ENCODE results near the gene FKBP4. TPM values are rescaled to one million over a fixed set of nuclear protein-coding genes. Genes with fewer than 3 reads are reported as not detected.

FKBP4 gene
- polyA plus RNA-seq, 1 donor (not counting 4 experiments of a cell fraction or from before 2014, with no cell fraction given) = 80.8 TPM

- Histone ChIP-seq H4K20me1 (ENCODE audit: control insufficient read depth, extremely low read depth, insufficient read depth, low read length) (no peaks in the 10 kb centered on the region), H2AFZ (ENCODE audit: control insufficient read depth, low read length) (no peak overlapping the region), H3K79me2 (ENCODE audit: control insufficient read depth, insufficient read depth, low read length) (peaks cover 1% of the 10 kb centered on the region), H3K9ac (ENCODE audit: control insufficient read depth, extremely low read depth, insufficient read depth, low read length) (no peak overlapping the region), H3K4me1 (ENCODE audit: control insufficient read depth, extremely low read depth, insufficient read depth, low read length) (no peaks in the 10 kb centered on the region), H3K9me1 (ENCODE audit: control insufficient read depth, extremely low read depth, insufficient read depth, low read length) (no peaks in the 10 kb centered on the region), H3K4me2 (ENCODE audit: control insufficient read depth, extremely low read depth, insufficient read depth, low read depth, low read length) (no peak overlapping the region), H3K27me3 (ENCODE audit: control insufficient read depth, extremely low read depth, insufficient read depth, low read length) (no peaks in the 10 kb centered on the region), H3K36me3 (ENCODE audit: control insufficient read depth in 2 of 2, extremely low read depth in 1 of 2, insufficient read depth in 2 of 2, low read length in 2 of 2) (peaks cover 38 to 40% of the 10 kb centered on the region in 2 experiments), H3K4me3 (ENCODE audit: control insufficient read depth in 2 of 3, extremely low read depth in 1 of 3, insufficient read depth in 2 of 3, low read depth in 1 of 3, low read length in 3 of 3) (no peak overlapping the region), H3K9me3 (ENCODE audit: control insufficient read depth, low read depth, low read length) (no peaks in the 10 kb centered on the region), H3K27ac (ENCODE audit: control insufficient read depth, insufficient read depth, low read length) (no peak overlapping the region)
- dilution Hi-C loops (cut with MboI; ENCODE audit: extremely low pct_ligation_motif_present, low sequenced_read_pairs) = no loop called here
- DNase-seq (ENCODE audit: low read depth, low spot score) (no peak), FAIRE-seq (no peak)
- no peak for TF ChIP-seq CTCF (optimal IDR thresholded peaks at IDR 0.05 in 1 of 3, IDR thresholded peaks at IDR 0.05 in 1 of 3, conservative IDR thresholded peaks at IDR 0.05 in 1 of 3; ENCODE audit: extremely low read depth in 1 of 3, insufficient read depth in 2 of 3, low read length in 3 of 3)
- TF ChIP-seq EZH2 (IDR thresholded peaks at IDR 0.05; ENCODE audit: low read length) = no peak
These were observed 25.7 kb downstream of the FKBP4 start for GRCh38 chr12:2820432-2820831.

GRCh38 chr12:2823483-2823882 lies 28.7 kb downstream of the FKBP4 start:
- Histone ChIP-seq H3K4me2 (ENCODE audit: control insufficient read depth, extremely low read depth, insufficient read depth, low read depth, low read length) (no peak overlapping the region), H2AFZ (ENCODE audit: control insufficient read depth, low read length) (no peak overlapping the region), H3K9me3 (ENCODE audit: control insufficient read depth, low read depth, low read length) (no peaks in the 10 kb centered on the region), H3K36me3 (ENCODE audit: control insufficient read depth in 2 of 2, extremely low read depth in 1 of 2, insufficient read depth in 2 of 2, low read length in 2 of 2) (peaks cover 35 to 45% of the 10 kb centered on the region in 2 experiments), H3K9ac (ENCODE audit: control insufficient read depth, extremely low read depth, insufficient read depth, low read length) (no peak overlapping the region), H3K4me3 (ENCODE audit: control insufficient read depth in 2 of 3, extremely low read depth in 1 of 3, insufficient read depth in 2 of 3, low read depth in 1 of 3, low read length in 3 of 3) (no peak overlapping the region), H4K20me1 (ENCODE audit: control insufficient read depth, extremely low read depth, insufficient read depth, low read length) (no peaks in the 10 kb centered on the region), H3K27me3 (ENCODE audit: control insufficient read depth, extremely low read depth, insufficient read depth, low read length) (no peaks in the 10 kb centered on the region), H3K4me1 (ENCODE audit: control insufficient read depth, extremely low read depth, insufficient read depth, low read length) (no peaks in the 10 kb centered on the region), H3K9me1 (ENCODE audit: control insufficient read depth, extremely low read depth, insufficient read depth, low read length) (no peaks in the 10 kb centered on the region), H3K27ac (ENCODE audit: control insufficient read depth, insufficient read depth, low read length) (no peak overlapping the region), H3K79me2 (ENCODE audit: control insufficient read depth, insufficient read depth, low read length) (no peaks in the 10 kb centered on the region)
- TF ChIP-seq EZH2 (IDR thresholded peaks at IDR 0.05; ENCODE audit: low read length) (no peak), CTCF (optimal IDR thresholded peaks at IDR 0.05 in 1 of 3, IDR thresholded peaks at IDR 0.05 in 1 of 3, conservative IDR thresholded peaks at IDR 0.05 in 1 of 3; ENCODE audit: extremely low read depth in 1 of 3, insufficient read depth in 2 of 3, low read length in 3 of 3) (no peak)
- dilution Hi-C loops (cut with MboI; ENCODE audit: extremely low pct_ligation_motif_present, low sequenced_read_pairs) = no loop called here
- no peak for FAIRE-seq
- no peak for DNase-seq (ENCODE audit: low read depth, low spot score)

Measured in keratinocyte (primary cell).